Measurements from ENCODE around the gene ASTN2.

Gene ASTN2

GRCh38 chr9:116643691-116644090 lies 771.2 kb downstream of the ASTN2 start:
- TF ChIP-seq, protein P1, sequence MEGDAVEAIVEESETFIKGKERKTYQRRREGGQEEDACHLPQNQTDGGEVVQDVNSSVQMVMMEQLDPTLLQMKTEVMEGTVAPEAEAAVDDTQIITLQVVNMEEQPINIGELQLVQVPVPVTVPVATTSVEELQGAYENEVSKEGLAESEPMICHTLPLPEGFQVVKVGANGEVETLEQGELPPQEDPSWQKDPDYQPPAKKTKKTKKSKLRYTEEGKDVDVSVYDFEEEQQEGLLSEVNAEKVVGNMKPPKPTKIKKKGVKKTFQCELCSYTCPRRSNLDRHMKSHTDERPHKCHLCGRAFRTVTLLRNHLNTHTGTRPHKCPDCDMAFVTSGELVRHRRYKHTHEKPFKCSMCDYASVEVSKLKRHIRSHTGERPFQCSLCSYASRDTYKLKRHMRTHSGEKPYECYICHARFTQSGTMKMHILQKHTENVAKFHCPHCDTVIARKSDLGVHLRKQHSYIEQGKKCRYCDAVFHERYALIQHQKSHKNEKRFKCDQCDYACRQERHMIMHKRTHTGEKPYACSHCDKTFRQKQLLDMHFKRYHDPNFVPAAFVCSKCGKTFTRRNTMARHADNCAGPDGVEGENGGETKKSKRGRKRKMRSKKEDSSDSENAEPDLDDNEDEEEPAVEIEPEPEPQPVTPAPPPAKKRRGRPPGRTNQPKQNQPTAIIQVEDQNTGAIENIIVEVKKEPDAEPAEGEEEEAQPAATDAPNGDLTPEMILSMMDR (conservative IDR thresholded peaks at IDR 0.05) = no peak
- no peak overlapping the region for H3K27ac ChIP-seq

GRCh38 chr9:116641292-116642059 lies 773.4 kb downstream of the ASTN2 start:
- no peak overlapping the region for H3K27ac ChIP-seq
- TF ChIP-seq, protein P1 (conservative IDR thresholded peaks at IDR 0.05) = no peak

GRCh38 chr9:116639251-116639741 lies 775.6 kb downstream of the ASTN2 start:
- no peak overlapping the region for H3K27ac ChIP-seq
- TF ChIP-seq, protein P1 (conservative IDR thresholded peaks at IDR 0.05) = no peak

DNA sequence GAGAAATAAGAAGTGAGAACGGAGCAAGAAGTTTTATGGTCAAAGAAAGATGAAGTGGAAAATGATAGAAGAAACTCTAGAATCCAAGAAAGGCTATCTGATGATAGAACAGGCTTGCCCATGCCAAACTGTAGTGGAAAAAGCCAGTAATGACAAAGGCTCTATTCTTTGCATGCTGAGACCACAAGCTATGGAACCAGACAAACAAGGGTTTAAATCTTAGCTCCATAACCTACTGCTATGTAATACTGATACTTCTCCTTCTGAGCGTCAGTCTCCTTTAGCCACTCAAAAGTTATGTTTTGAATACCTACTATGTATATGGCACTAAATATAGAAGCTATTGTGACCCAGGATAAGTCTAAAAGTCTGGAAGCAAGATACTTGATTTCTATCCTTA lies 778.9 kb downstream of the ASTN2 start:
- TF ChIP-seq, protein P1 (conservative IDR thresholded peaks at IDR 0.05) = no peak
- no peak overlapping the region for H3K27ac ChIP-seq

GRCh38 chr9:116632990-116633838 lies 781.6 kb downstream of the ASTN2 start:
- TF ChIP-seq, protein P1 (conservative IDR thresholded peaks at IDR 0.05) = no peak
- no peak overlapping the region for H3K27ac ChIP-seq

GRCh38 chr9:116629634-116630033 lies 785.2 kb downstream of the ASTN2 start:
- TF ChIP-seq, protein P1 (conservative IDR thresholded peaks at IDR 0.05) = no peak
- no peak overlapping the region for H3K27ac ChIP-seq

DNA sequence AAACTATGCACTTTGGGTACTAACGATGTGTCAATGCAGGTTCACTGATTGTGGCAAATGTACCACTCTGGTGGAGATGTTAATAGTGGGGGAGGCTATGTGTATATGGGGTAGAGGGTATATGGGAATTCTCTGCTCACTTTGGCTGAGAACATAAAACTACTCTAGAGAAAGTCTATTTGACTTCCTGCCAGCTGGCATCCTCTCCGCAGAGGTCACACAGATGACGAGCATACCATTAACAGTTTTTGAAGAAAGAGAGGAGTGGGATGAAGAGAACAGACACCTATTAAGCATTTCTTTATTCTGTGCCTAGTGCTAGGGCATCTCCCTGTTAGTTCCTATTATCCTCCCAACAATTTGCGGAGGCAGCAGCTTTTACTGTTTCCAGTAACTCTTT lies 786.1 kb downstream of the ASTN2 start:
- no peak overlapping the region for H3K27ac ChIP-seq
- TF ChIP-seq, protein P1 (conservative IDR thresholded peaks at IDR 0.05) = no peak

Measured in VCaP (cell line).